ENCODE results near the gene CD22.

DNA sequence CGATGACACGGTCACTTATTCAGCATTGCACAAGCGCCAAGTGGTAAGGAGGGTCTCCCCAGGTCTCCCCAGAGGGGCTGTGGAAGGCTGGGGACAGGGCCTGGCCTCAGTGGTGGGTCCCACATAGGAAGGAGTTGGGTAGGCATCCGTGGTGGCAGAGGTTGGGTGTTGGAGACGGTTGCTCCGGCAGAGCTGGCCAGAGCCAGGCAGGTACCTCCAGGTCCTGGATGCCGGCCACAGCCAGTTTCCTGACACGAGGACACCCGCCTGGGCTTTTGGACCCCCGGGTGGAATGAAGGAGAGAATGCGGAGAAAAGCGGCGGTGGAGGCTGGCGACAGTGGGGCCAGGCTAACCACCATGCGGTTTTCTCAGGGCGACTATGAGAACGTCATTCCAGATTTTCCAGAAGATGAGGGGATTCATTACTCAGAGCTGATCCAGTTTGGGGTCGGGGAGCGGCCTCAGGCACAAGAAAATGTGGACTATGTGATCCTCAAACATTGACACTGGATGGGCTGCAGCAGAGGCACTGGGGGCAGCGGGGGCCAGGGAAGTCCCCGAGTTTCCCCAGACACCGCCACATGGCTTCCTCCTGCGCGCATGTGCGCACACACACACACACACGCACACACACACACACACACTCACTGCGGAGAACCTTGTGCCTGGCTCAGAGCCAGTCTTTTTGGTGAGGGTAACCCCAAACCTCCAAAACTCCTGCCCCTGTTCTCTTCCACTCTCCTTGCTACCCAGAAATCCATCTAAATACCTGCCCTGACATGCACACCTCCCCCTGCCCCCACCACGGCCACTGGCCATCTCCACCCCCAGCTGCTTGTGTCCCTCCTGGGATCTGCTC, 17.4 kb downstream of the CD22 start:
- TF ChIP-seq POLR2A (IDR thresholded peaks at IDR 0.05; ENCODE audit: low read depth, low read length) (peak; percentile 68; the same call in 1 of the 2 replicates), POLR2AphosphoS5 (IDR thresholded peaks at IDR 0.05; ENCODE audit: low read depth, low read length) (peak; percentile 70)
